Thyroid gland (tissue), 4 donors: Measurements from ENCODE around the gene RREB1. TPM values are rescaled to one million over a fixed set of nuclear protein-coding genes. Genes with fewer than 3 reads are reported as not detected.
A peak's percentile ranks its signal among the peaks of the same experiment; 100 is the strongest.

Source experiments
- DNase-seq, 2 donors: peaks; one replicate each; pipeline ENCODE4 v3.0.0-alpha.2; 2019
- H3K27ac ChIP-seq, 3 donors: fragments of 200-600 bp; sonication (generic); 1 replicate in 2 of 3; 2 replicates in 1 of 3; pipeline ENCODE4 v1.5.1; 2016 to 2019; ENCODE audit warnings: mild to moderate bottlenecking in 1 of 3, moderate library complexity in 1 of 3
- H3K27me3 ChIP-seq: fragments of 200-600 bp; sonication (generic); one replicate; pipeline ENCODE4 v1.5.1; 2019
- H3K36me3 ChIP-seq, 2 donors: fragments of 200-600 bp; sonication (generic); one replicate each; pipeline ENCODE4 v1.5.1; 2016 to 2019
- H3K4me1 ChIP-seq, 2 donors: fragments of 200-600 bp; sonication (generic); one replicate each; pipeline ENCODE4 v1.5.1; 2017 to 2019
- H3K4me3 ChIP-seq, 3 donors: fragments of 200-600 bp; sonication (generic); replicated peaks in 1 of 3; 1 replicate in 2 of 3; 2 replicates in 1 of 3; pipeline ENCODE4 v1.5.1; 2016; ENCODE audit warnings: mild to moderate bottlenecking in 1 of 3
- H3K9me3 ChIP-seq: fragments of 200-600 bp; sonication (generic); one replicate; pipeline ENCODE4 v1.5.1; 2017
- CTCF ChIP-seq, 6 experiments: fragments of 200-600 bp in 3 of 6; fragments of 450-650 bp in 3 of 6; sonication (generic) in 3 of 6; IDR thresholded peaks; one replicate each; pipeline ENCODE4 v1.5.1; 2016 to 2019; ENCODE audit warnings: antibody characterized with exemption in 6 of 6, mild to moderate bottlenecking in 2 of 6, inconsistent platforms in 1 of 6, moderate library complexity in 1 of 6
- POLR2A ChIP-seq, 2 donors: fragments of 450-650 bp; IDR thresholded peaks; one replicate each; pipeline ENCODE4 v1.6.1; 2017; ENCODE audit warnings: antibody characterized with exemption in 2 of 2, mild to moderate bottlenecking in 2 of 2, moderate library complexity in 1 of 2
- WGBS, 2 donors: methylation state at CpG; one replicate each; pipeline ENCODE4 v1.1.5; 2017; 5-methylcytosine and 5-hydroxymethylcytosine counted together
- intact Hi-C: fragments of 100-400 bp; cut with DNase I; formaldehyde crosslinking; loops from one replicate; pipeline ENCODE4 v1.15.1; 2023
- total RNA-seq, 4 donors: library from RNA; depleted of rRNA; stranded (reverse); fragments of >200 nt; gene quantifications; one replicate each; pipeline ENCODE4 v1.2.3, GENCODE V29; 2016

The RREB1 gene
- total RNA-seq, 4 donors from 2014 or later = 48.0 to 91.3 (median 57.1) TPM

DNA sequence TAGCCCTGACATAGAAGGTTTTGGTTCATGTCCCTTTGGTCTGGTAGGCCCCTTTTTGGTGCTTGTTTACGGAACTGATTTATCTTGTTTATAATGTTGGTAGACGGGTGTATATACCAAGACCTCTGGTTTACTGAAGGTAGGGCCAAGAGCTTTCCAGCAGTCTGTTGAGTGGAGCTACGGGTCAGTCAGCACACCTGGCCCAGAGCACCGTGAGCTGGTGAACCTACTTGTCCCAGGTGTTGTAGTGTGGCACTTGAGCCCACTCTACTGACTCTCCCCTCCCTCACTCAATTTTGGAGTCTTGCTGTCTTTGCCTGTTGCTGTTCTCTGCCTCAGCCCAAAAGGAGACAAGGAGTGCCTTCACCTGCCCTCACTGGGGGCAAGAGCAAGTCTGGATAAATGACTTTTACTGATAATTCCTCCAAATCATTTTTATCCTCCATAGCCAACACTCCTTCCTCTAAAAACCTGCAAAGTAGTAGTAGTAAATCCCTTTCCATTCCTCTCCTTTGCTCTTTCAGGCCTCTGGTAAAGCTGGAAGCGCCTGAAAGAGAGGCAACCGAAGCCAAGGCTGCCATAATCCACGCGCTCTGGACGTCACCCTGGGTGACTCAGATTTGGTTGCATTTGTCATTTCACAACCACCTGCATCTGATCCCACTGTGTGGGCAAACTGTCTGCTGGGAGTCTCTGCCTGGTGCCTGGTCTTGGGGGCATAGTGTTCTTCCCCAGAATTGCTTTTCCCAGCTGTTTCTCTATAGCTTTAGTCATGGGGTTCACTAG lies 22.2 kb downstream of the RREB1 start:
- no peaks in the 10 kb centered on the region for H3K27me3 ChIP-seq
- no peaks in the 10 kb centered on the region for H3K36me3 ChIP-seq
- 62 to 70% methylated on average over 9 of the region's 9 CpGs for WGBS, 2 donors
- intact Hi-C loops = no loop called here
- H3K4me1 ChIP-seq = peaks cover 7 to 37% of the 10 kb centered on the region in 2 donors
- H3K27ac ChIP-seq = peak overlapping the region; percentile 24 to 64 (median 41)
- H3K4me3 ChIP-seq = no peak overlapping the region
- no peak for TF ChIP-seq CTCF (IDR thresholded peaks at IDR 0.05)
- peak; percentile 52 to 67 for DNase-seq
- H3K9me3 ChIP-seq = no peaks in the 10 kb centered on the region

GRCh38 chr6:7131390-7131789 lies 23.6 kb downstream of the RREB1 start:
- DNase-seq = no peak
- Histone ChIP-seq H3K27me3 (no peaks in the 10 kb centered on the region), H3K36me3 (no peaks in the 10 kb centered on the region), H3K4me1 (peaks cover 7 to 37% of the 10 kb centered on the region in 2 donors), H3K9me3 (no peaks in the 10 kb centered on the region), H3K27ac (no peak overlapping the region), H3K4me3 (no peak overlapping the region)
- TF ChIP-seq POLR2A (IDR thresholded peaks at IDR 0.05) (no peak), CTCF (IDR thresholded peaks at IDR 0.05) (no peak)
- intact Hi-C loops = no loop called here
- 80 to 92% methylated on average over 3 of the region's 3 CpGs for WGBS, 2 donors

GRCh38 chr6:7132398-7133035 lies 24.8 kb downstream of the RREB1 start:
- Histone ChIP-seq H3K4me1 (peaks cover 11 to 43% of the 10 kb centered on the region in 2 donors), H3K4me3 (no peak overlapping the region), H3K27me3 (no peaks in the 10 kb centered on the region), H3K9me3 (no peaks in the 10 kb centered on the region), H3K27ac (peak overlapping the region in 1 of 3 donors; percentile 8), H3K36me3 (no peaks in the 10 kb centered on the region)
- intact Hi-C loops = no loop called here
- DNase-seq = no peak
- no peak for TF ChIP-seq POLR2A (IDR thresholded peaks at IDR 0.05)
- TF ChIP-seq CTCF (IDR thresholded peaks at IDR 0.05) = no peak
- WGBS, 2 donors = 94 to 95% methylated on average over 8 of the region's 8 CpGs

DNA sequence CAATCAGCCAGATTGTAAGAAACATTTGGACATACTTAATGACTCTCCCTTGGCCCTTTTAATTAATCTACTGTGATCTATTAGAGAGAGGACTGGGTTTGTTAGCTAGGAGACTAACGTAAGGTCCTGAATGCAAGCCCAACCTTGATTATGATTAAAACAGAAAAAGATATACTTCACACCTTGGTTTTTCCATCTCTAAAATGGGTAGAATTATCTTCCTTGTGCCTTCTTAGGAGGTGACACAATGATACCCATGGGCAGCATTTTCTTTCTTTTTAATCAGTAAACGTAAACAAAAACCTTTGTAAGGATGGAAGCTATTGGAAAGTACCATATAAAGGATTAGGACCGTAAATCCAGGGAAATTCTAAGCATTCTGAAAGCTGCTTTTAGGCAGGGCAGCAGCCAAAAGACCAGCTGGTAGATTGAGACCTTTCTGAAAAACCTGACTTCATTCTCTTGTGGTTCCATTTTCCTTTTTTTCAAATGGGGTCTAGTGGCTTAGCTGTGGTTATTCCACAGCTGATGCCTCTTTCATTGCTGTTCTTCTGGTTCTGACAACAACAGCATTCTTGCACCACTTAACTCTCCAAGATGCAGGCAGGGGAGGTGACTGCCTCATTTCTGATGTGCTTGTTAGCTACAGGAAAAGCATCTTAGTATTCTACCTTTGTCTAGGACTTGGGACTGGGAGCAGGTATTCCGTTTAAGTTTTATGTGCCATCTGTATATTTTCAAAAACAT lies 27.4 kb downstream of the RREB1 start:
- no peaks in the 10 kb centered on the region for H3K27me3 ChIP-seq
- H3K4me1 ChIP-seq = peaks cover 10 to 40% of the 10 kb centered on the region in 2 donors
- WGBS, 2 donors = 77 to 78% methylated on average over 4 of the region's 4 CpGs
- no peak overlapping the region for H3K4me3 ChIP-seq
- H3K9me3 ChIP-seq = no peaks in the 10 kb centered on the region
- DNase-seq = no peak
- intact Hi-C loops = no loop called here
- TF ChIP-seq CTCF (IDR thresholded peaks at IDR 0.05) (no peak), POLR2A (IDR thresholded peaks at IDR 0.05) (no peak)
- no peaks in the 10 kb centered on the region for H3K36me3 ChIP-seq
- no peak overlapping the region for H3K27ac ChIP-seq
